Peyer's patch (tissue), 4 donors: ENCODE data around the gene PRRT2.

ENCODE experiments used
- POLR2A ChIP-seq, 2 donors: fragments of 450-650 bp; IDR thresholded peaks; one replicate each; pipeline ENCODE4 v1.5.1; 2017; ENCODE audit warnings: antibody characterized with exemption in 2 of 2, mild to moderate bottlenecking in 2 of 2, moderate library complexity in 2 of 2
- TF ChIP-seq, protein P1 (sequence below), 6 experiments: fragments of 450-650 bp in 4 of 6; fragments of 200-600 bp in 2 of 6; sonication (generic) in 1 of 6; IDR thresholded peaks; one replicate each; pipeline ENCODE4 v1.5.1; 2017 to 2019; ENCODE audit warnings: antibody characterized with exemption in 6 of 6, mild to moderate bottlenecking in 3 of 6, moderate library complexity in 1 of 6

DNA sequence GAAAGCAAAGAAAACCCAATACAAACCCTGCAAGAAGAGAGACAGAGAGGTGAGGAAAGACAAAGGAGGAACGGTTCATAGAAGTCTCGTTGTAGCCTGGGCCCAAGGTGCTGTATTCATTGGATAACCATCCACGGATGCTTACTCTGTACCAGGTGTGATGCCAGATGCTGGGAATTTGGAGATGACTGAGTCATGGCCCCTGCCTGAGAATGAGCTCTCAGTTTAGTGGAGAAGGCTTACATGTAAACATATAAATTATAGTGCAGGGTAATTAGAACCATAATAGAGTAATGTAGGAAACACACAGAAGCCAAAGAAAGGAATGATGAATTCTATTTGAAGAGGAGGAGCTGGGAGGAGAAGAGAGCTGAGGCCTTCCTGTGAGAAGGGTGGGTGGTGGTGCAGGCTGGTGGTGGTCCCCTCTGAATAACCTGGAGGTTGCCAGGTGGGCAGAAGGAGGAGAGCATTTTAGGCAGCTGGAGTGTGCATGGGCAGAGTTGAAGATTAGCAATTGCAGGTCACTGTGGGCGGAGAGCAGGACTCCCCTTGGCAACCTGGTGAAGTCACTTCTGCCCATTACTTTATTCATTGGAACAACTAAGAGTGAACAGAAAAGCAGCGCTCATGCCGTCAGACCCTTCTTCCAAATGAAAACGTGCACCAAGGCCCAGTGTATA is 41.6 kb upstream of the PRRT2 start:
- TF ChIP-seq, protein P1, sequence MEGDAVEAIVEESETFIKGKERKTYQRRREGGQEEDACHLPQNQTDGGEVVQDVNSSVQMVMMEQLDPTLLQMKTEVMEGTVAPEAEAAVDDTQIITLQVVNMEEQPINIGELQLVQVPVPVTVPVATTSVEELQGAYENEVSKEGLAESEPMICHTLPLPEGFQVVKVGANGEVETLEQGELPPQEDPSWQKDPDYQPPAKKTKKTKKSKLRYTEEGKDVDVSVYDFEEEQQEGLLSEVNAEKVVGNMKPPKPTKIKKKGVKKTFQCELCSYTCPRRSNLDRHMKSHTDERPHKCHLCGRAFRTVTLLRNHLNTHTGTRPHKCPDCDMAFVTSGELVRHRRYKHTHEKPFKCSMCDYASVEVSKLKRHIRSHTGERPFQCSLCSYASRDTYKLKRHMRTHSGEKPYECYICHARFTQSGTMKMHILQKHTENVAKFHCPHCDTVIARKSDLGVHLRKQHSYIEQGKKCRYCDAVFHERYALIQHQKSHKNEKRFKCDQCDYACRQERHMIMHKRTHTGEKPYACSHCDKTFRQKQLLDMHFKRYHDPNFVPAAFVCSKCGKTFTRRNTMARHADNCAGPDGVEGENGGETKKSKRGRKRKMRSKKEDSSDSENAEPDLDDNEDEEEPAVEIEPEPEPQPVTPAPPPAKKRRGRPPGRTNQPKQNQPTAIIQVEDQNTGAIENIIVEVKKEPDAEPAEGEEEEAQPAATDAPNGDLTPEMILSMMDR (IDR thresholded peaks at IDR 0.05), result no peak
- TF ChIP-seq POLR2A (IDR thresholded peaks at IDR 0.05), result no peak
